Measurements from ENCODE around the gene ERICH6B. TPM values are rescaled to one million over a fixed set of nuclear protein-coding genes. Genes with fewer than 3 reads are reported as not detected.

Gene ERICH6B
- total RNA-seq, 1 experiment from 2014 or later: not detected

- intact Hi-C loops (cut with micrococcal nuclease; ENCODE audit: unreplicated experiment): no loop called here
- no peaks in the 10 kb centered on the region for H3K27me3 Mint-ChIP-seq (ENCODE audit: unreplicated experiment)
These were observed 104.0 kb downstream of the ERICH6B start for GRCh38 chr13:45511310-45512097.

GRCh38 chr13:45510672-45511071 is 104.9 kb downstream of the ERICH6B start:
- H3K4me1 Mint-ChIP-seq (ENCODE audit: low read depth, unreplicated experiment): no peaks in the 10 kb centered on the region
- no peaks in the 10 kb centered on the region for H3K27me3 Mint-ChIP-seq (ENCODE audit: unreplicated experiment)
- H3K4me3 Mint-ChIP-seq (ENCODE audit: low read depth, unreplicated experiment): no peak overlapping the region
- no TSS peak for BruUV-seq (replicated peaks)
- no peak for DNase-seq
- no peak overlapping the region for H3K27ac Mint-ChIP-seq (ENCODE audit: unreplicated experiment)
- H3K36me3 Mint-ChIP-seq (ENCODE audit: insufficient read depth, unreplicated experiment): peaks cover 24% of the 10 kb centered on the region
- no peak for TF ChIP-seq CTCF (IDR thresholded peaks at IDR 0.05; ENCODE audit: unreplicated experiment)
- CTCF ChIA-PET: no interaction called here
- no peaks in the 10 kb centered on the region for H3K9me3 Mint-ChIP-seq (ENCODE audit: low read depth, unreplicated experiment)
- intact Hi-C loops (cut with micrococcal nuclease; ENCODE audit: unreplicated experiment): no loop called here

More at GRCh38 chr13:45511310-45512097, 104.0 kb downstream of the ERICH6B start:
- no peak for TF ChIP-seq CTCF (IDR thresholded peaks at IDR 0.05; ENCODE audit: unreplicated experiment)
- CTCF ChIA-PET: no interaction called here
- Mint-ChIP-seq H3K4me1 (ENCODE audit: low read depth, unreplicated experiment) (no peaks in the 10 kb centered on the region), H3K27ac (ENCODE audit: unreplicated experiment) (no peak overlapping the region), H3K9me3 (ENCODE audit: low read depth, unreplicated experiment) (no peaks in the 10 kb centered on the region), H3K36me3 (ENCODE audit: insufficient read depth, unreplicated experiment) (peaks cover 18% of the 10 kb centered on the region), H3K4me3 (ENCODE audit: low read depth, unreplicated experiment) (no peak overlapping the region)
- peak; percentile 19 for DNase-seq
- no TSS peak for BruUV-seq (replicated peaks)

GRCh38 chr13:45508776-45509175 is 106.8 kb downstream of the ERICH6B start:
- H3K9me3 Mint-ChIP-seq (ENCODE audit: low read depth, unreplicated experiment): no peaks in the 10 kb centered on the region
- no peaks in the 10 kb centered on the region for H3K4me1 Mint-ChIP-seq (ENCODE audit: low read depth, unreplicated experiment)

GRCh38 chr13:45506811-45507210 is 108.7 kb downstream of the ERICH6B start:
- Mint-ChIP-seq H3K36me3 (ENCODE audit: insufficient read depth, unreplicated experiment) (peaks cover 35% of the 10 kb centered on the region), H3K9me3 (ENCODE audit: low read depth, unreplicated experiment) (no peaks in the 10 kb centered on the region), H3K27me3 (ENCODE audit: unreplicated experiment) (no peaks in the 10 kb centered on the region), H3K4me3 (ENCODE audit: low read depth, unreplicated experiment) (no peak overlapping the region), H3K4me1 (ENCODE audit: low read depth, unreplicated experiment) (peaks cover 8% of the 10 kb centered on the region), H3K27ac (ENCODE audit: unreplicated experiment) (no peak overlapping the region)
- CTCF ChIA-PET: no interaction called here
- BruUV-seq (replicated peaks): no TSS peak
- no peak for TF ChIP-seq CTCF (IDR thresholded peaks at IDR 0.05; ENCODE audit: unreplicated experiment)
- intact Hi-C loops (cut with micrococcal nuclease; ENCODE audit: unreplicated experiment): no loop called here
- no peak for DNase-seq

More at GRCh38 chr13:45508776-45509175, 106.8 kb downstream of the ERICH6B start:
- no TSS peak for BruUV-seq (replicated peaks)
- Mint-ChIP-seq H3K4me3 (ENCODE audit: low read depth, unreplicated experiment) (no peak overlapping the region), H3K36me3 (ENCODE audit: insufficient read depth, unreplicated experiment) (peaks cover 29% of the 10 kb centered on the region), H3K27ac (ENCODE audit: unreplicated experiment) (no peak overlapping the region), H3K27me3 (ENCODE audit: unreplicated experiment) (no peaks in the 10 kb centered on the region)
- CTCF ChIA-PET: no interaction called here
- intact Hi-C loops (cut with micrococcal nuclease; ENCODE audit: unreplicated experiment): no loop called here
- no peak for TF ChIP-seq CTCF (IDR thresholded peaks at IDR 0.05; ENCODE audit: unreplicated experiment)
- DNase-seq: no peak

Data from Calu3 (cell line).